ENCODE data around the gene SH2B3. TPM values are rescaled to one million over a fixed set of nuclear protein-coding genes. Genes with fewer than 3 reads are reported as not detected.

SH2B3 gene
- total RNA-seq, 4 donors from 2014 or later = 19.4 to 43.2 (median 30.4) TPM

DNA sequence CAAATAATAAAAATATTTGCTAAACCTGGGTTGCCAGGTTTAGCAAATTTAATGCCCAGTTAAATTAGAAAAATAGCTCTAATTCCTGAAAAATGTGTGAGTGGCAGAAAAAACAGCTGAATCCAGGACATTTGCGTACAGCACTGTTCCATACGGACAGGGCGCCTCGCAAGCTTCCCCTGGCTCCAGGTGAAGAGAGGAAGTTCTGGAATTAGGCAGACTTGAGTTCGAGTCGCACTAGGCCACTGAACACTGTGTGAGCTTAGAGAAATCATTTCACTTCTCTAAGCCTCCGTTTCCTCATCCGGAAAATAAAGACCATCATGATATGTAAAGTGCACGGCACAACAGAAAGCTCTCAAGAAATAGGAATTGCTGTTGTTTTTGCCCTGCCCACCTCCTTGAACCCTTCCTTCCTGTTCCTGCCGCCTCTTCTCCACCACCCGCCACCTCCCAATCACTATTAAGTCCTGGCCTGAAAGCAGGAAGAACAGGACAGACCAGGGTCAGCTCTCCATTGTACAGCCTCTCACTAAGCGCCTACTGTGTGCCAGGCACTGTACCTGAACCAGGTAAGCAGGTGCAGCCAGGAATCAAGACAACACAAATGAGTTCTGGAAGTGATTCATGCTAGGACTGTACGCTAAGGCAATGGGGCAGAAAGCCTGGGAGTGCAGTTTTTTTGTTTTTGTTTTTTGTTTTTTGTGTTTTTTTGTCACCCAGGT is 36.1 kb upstream of the SH2B3 start:
- no peak for TF ChIP-seq CTCF (IDR thresholded peaks at IDR 0.05; ENCODE audit: low read depth)

DNA sequence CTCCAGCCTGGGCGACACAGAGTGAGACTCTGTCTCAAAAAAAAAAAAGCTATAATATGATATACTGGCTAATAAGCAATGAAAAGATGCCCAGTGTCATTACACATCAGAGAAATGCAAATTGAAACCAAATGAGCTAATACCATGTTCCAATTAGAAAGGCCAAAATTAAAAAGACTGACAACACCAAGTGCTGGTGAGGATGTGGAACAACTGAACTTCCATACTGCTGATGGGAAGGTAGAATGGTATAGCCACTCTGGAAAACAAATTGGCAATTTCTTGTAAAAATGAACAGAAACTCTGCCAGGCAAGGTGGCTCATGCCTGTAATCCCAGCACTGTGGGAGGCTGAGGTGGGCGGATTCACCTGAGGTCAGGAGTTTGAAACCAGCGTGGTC is 28.3 kb upstream of the SH2B3 start:
- TF ChIP-seq CTCF (IDR thresholded peaks at IDR 0.05; ENCODE audit: low read depth) = no peak

GRCh38 chr12:111379942-111380554 is 25.7 kb upstream of the SH2B3 start:
- TF ChIP-seq CTCF (IDR thresholded peaks at IDR 0.05; ENCODE audit: low read depth) = no peak

GRCh38 chr12:111384596-111384995 is 21.1 kb upstream of the SH2B3 start:
- TF ChIP-seq CTCF (IDR thresholded peaks at IDR 0.05; ENCODE audit: low read depth) = no peak

DNA sequence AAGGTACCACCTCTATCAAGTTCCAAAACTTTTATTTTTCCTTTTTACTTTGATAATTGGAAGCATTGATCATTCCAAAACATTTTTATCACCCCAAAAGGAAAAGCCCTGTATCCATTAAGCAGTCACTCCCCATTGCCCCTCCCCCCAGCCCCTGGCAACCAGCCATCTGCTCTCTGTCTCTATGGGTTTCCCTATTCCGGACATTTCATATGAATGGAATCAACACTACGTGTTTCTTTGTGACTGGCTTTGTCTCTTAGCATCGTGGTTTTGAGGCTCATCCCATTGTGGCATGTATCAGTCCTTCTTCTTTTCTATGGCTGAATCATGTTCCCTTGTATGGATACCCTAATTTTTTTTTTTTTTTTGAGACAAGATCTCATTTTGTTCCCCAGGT is 18.8 kb upstream of the SH2B3 start:
- TF ChIP-seq CTCF (IDR thresholded peaks at IDR 0.05; ENCODE audit: low read depth) = no peak

DNA sequence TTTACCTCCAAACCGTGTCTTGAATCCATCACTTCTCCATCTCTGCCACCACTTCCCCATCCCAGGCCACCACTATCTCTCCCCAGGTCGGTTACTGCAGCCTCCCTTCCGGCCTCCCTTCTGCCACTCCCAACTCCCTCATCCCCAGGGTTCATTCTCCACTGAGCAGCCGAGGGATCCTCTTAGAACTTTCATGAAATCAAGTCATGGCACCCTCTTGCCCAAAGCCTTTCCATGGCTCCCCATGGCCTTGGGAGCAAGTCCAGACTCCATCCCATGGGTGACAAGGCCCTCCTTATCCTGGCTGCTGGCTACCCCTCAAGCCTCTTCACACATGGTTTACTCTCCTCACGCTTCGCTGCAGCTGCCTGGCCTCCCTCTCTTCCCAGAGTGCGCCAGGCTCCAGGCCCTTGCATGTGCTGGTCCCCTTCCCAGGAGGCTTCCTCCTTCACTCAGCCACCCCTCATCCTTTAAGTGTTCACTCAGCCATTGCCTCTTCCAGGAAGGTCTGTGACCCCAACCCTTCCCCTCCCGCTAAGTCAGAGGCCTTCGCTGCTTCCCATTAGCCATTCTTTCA is 17.9 kb upstream of the SH2B3 start:
- TF ChIP-seq CTCF (IDR thresholded peaks at IDR 0.05; ENCODE audit: low read depth) = no peak

DNA sequence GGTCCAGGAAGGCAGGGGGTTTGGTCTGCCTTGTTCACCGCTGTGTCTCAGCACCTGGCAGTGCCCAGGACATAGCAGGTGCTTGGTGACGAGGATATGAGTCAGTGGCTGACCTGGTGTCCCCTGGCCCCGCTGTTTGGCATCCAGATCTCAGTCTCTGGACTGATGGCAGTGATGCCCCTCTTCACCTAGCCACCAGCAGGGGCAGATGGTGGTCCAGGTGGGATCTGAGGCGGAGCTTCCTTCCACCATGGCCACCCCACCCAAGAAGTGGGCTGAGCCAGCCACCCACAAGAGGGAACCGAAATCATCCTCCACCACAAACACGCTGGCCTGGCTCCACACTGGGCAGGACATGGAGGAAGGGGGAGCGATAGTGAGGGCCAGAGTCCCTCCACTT is 16.1 kb upstream of the SH2B3 start:
- TF ChIP-seq CTCF (IDR thresholded peaks at IDR 0.05; ENCODE audit: low read depth) = no peak
